GOT3 (cell line): Measurements from ENCODE around the gene CERK.

Experiments used
- DNase-seq: peaks from one replicate; lab custom pipeline; 2025; ENCODE audit warnings: mixed read lengths; lab: John Stamatoyannopoulos, UW

CERK gene

GRCh38 chr22:46699091-46699490 lies 39.0 kb downstream of the CERK start:
- no peak for DNase-seq

- no peak for DNase-seq
These were observed 40.1 kb downstream of the CERK start for GRCh38 chr22:46697811-46698515.

GRCh38 chr22:46696614-46697013 lies 41.4 kb downstream of the CERK start:
- DNase-seq: no peak

- no peak for DNase-seq
These were observed 41.9 kb downstream of the CERK start for GRCh38 chr22:46696229-46696518.

- DNase-seq: no peak
These were observed 42.5 kb downstream of the CERK start for GRCh38 chr22:46695346-46696228.

GRCh38 chr22:46694416-46695170 lies 43.5 kb downstream of the CERK start:
- no peak for DNase-seq

- no peak for DNase-seq
These were observed 44.2 kb downstream of the CERK start for GRCh38 chr22:46693634-46694415.

- DNase-seq: no peak
These were observed 46.5 kb downstream of the CERK start for GRCh38 chr22:46691571-46691970.

- no peak for DNase-seq
These were observed 47.9 kb downstream of the CERK start for GRCh38 chr22:46690146-46690545.

GRCh38 chr22:46688949-46689348 lies 49.1 kb downstream of the CERK start:
- no peak for DNase-seq

GRCh38 chr22:46687460-46687859 lies 50.6 kb downstream of the CERK start:
- DNase-seq: no peak

GRCh38 chr22:46687048-46687444 lies 51.0 kb downstream of the CERK start:
- DNase-seq: no peak

GRCh38 chr22:46686221-46687047 lies 51.6 kb downstream of the CERK start:
- DNase-seq: no peak

- no peak for DNase-seq
These were observed 53.3 kb downstream of the CERK start for GRCh38 chr22:46684706-46685105.

GRCh38 chr22:46682011-46682731 lies 55.9 kb downstream of the CERK start:
- no peak for DNase-seq

GRCh38 chr22:46681010-46681409 lies 57.0 kb downstream of the CERK start:
- no peak for DNase-seq

GRCh38 chr22:46679706-46680269 lies 58.3 kb downstream of the CERK start:
- no peak for DNase-seq

GRCh38 chr22:46678785-46679700 lies 59.0 kb downstream of the CERK start:
- no peak for DNase-seq
